ENCODE data around the gene RNF227.

The RNF227 gene

GRCh38 chr17:7944326-7944725, 28.2 kb upstream of the RNF227 start:
- no peak overlapping the region for H3K4ac ChIP-seq (ENCODE audit: low read length)
- H3K27ac ChIP-seq (replicated peaks; ENCODE audit: low read length) = no peak overlapping the region
- no peak overlapping the region for H3K4me2 ChIP-seq (ENCODE audit: insufficient read depth, low read length, poor library complexity, severe bottlenecking)
- no peak overlapping the region for H3K4me3 ChIP-seq (ENCODE audit: low read length in 2 of 2)
- peaks cover 0 to 2% of the 10 kb centered on the region in 2 donors for H3K9me3 ChIP-seq (replicated peaks in 1 of 2; ENCODE audit: control insufficient read depth in 2 of 2, insufficient read depth in 1 of 2, low read depth in 1 of 2, low read length in 2 of 2)
- no peak overlapping the region for H2BK12ac ChIP-seq (ENCODE audit: low read length)
- H3K27me3 ChIP-seq (ENCODE audit: control insufficient read depth in 3 of 3, insufficient read depth in 3 of 3, low read depth in 1 of 3, low read length in 3 of 3) = peaks cover 0 to 2% (median 0%) of the 10 kb centered on the region in 3 experiments
- no peak overlapping the region for H2BK5ac ChIP-seq (ENCODE audit: low read length)
- no peak overlapping the region for H2BK15ac ChIP-seq (ENCODE audit: low read length)
- no peak overlapping the region for H3K23ac ChIP-seq (ENCODE audit: low read depth, low read length, poor library complexity)
- no peak for DNase-seq (ENCODE audit: low spot score)
- no peak overlapping the region for H2BK120ac ChIP-seq (ENCODE audit: low read depth, low read length)
- no peak overlapping the region for H3K9ac ChIP-seq (ENCODE audit: low read depth, low read length, poor library complexity)
- H2AK5ac ChIP-seq (ENCODE audit: low read depth, low read length) = no peak overlapping the region
- no CpG with 5 or more reads among the region's 9 CpGs for WGBS, 2 donors (ENCODE audit: extremely low coverage in 2 of 2, insufficient read length in 2 of 2, insufficient replicate concordance in 1 of 2)
- H4K8ac ChIP-seq (ENCODE audit: low read depth, low read length) = no peak overlapping the region
- no peak overlapping the region for H3K18ac ChIP-seq (ENCODE audit: low read length)
- H4K91ac ChIP-seq (ENCODE audit: low read depth, low read length, poor library complexity) = no peak overlapping the region
- no peaks in the 10 kb centered on the region for H3K4me1 ChIP-seq (ENCODE audit: control insufficient read depth in 2 of 2, insufficient read depth in 1 of 2, low read depth in 1 of 2, low read length in 2 of 2)
- no peak overlapping the region for H3K14ac ChIP-seq (ENCODE audit: low read length)
- no peak overlapping the region for H2AFZ ChIP-seq (ENCODE audit: low read length)
- peaks cover under 1% of the 10 kb centered on the region for H3K79me1 ChIP-seq (ENCODE audit: low read depth, low read length)
- H3K36me3 ChIP-seq (replicated peaks in 1 of 2; ENCODE audit: control insufficient read depth in 2 of 2, insufficient read depth in 2 of 2, low read length in 2 of 2) = peaks cover 62 to 91% of the 10 kb centered on the region in 2 donors

GRCh38 chr17:7943291-7943690, 27.2 kb upstream of the RNF227 start:
- no peak overlapping the region for H2AFZ ChIP-seq (ENCODE audit: low read length)
- no CpG with 5 or more reads among the region's 13 CpGs for WGBS, 2 donors (ENCODE audit: extremely low coverage in 2 of 2, insufficient read length in 2 of 2, insufficient replicate concordance in 1 of 2)
- H3K23ac ChIP-seq (ENCODE audit: low read depth, low read length, poor library complexity) = no peak overlapping the region
- H2BK12ac ChIP-seq (ENCODE audit: low read length) = no peak overlapping the region
- H4K8ac ChIP-seq (ENCODE audit: low read depth, low read length) = no peak overlapping the region
- no peak overlapping the region for H2AK5ac ChIP-seq (ENCODE audit: low read depth, low read length)
- DNase-seq (ENCODE audit: low spot score) = no peak
- no peaks in the 10 kb centered on the region for H3K4me1 ChIP-seq (ENCODE audit: control insufficient read depth in 2 of 2, insufficient read depth in 1 of 2, low read depth in 1 of 2, low read length in 2 of 2)
- H3K27ac ChIP-seq (replicated peaks; ENCODE audit: low read length) = no peak overlapping the region
- H3K9me3 ChIP-seq (replicated peaks in 1 of 2; ENCODE audit: control insufficient read depth in 2 of 2, insufficient read depth in 1 of 2, low read depth in 1 of 2, low read length in 2 of 2) = no peaks in the 10 kb centered on the region
- no peak overlapping the region for H3K4ac ChIP-seq (ENCODE audit: low read length)
- no peak overlapping the region for H3K4me3 ChIP-seq (ENCODE audit: low read length in 2 of 2)
- H3K9ac ChIP-seq (ENCODE audit: low read depth, low read length, poor library complexity) = peak overlapping the region; percentile 38
- no peak overlapping the region for H4K91ac ChIP-seq (ENCODE audit: low read depth, low read length, poor library complexity)
- H3K4me2 ChIP-seq (ENCODE audit: insufficient read depth, low read length, poor library complexity, severe bottlenecking) = no peak overlapping the region
- H3K18ac ChIP-seq (ENCODE audit: low read length) = no peak overlapping the region
- H2BK5ac ChIP-seq (ENCODE audit: low read length) = no peak overlapping the region
- H3K27me3 ChIP-seq (ENCODE audit: control insufficient read depth in 3 of 3, insufficient read depth in 3 of 3, low read depth in 1 of 3, low read length in 3 of 3) = no peaks in the 10 kb centered on the region
- H3K79me1 ChIP-seq (ENCODE audit: low read depth, low read length) = peaks cover 2% of the 10 kb centered on the region
- H2BK120ac ChIP-seq (ENCODE audit: low read depth, low read length) = no peak overlapping the region
- no peak overlapping the region for H3K14ac ChIP-seq (ENCODE audit: low read length)
- peaks cover 57 to 91% of the 10 kb centered on the region in 2 donors for H3K36me3 ChIP-seq (replicated peaks in 1 of 2; ENCODE audit: control insufficient read depth in 2 of 2, insufficient read depth in 2 of 2, low read length in 2 of 2)
- no peak overlapping the region for H2BK15ac ChIP-seq (ENCODE audit: low read length)

GRCh38 chr17:7940743-7941142, 24.7 kb upstream of the RNF227 start:
- no CpG with 5 or more reads among the region's 6 CpGs for WGBS, 2 donors (ENCODE audit: extremely low coverage in 2 of 2, insufficient read length in 2 of 2, insufficient replicate concordance in 1 of 2)
- DNase-seq (ENCODE audit: low spot score) = no peak

GRCh38 chr17:7940034-7940433, 23.9 kb upstream of the RNF227 start:
- no peak overlapping the region for H3K4me2 ChIP-seq (ENCODE audit: insufficient read depth, low read length, poor library complexity, severe bottlenecking)
- no peak overlapping the region for H2BK15ac ChIP-seq (ENCODE audit: low read length)
- H2BK120ac ChIP-seq (ENCODE audit: low read depth, low read length) = no peak overlapping the region
- no peak overlapping the region for H2AFZ ChIP-seq (ENCODE audit: low read length)
- no peak overlapping the region for H3K4ac ChIP-seq (ENCODE audit: low read length)
- no peak overlapping the region for H3K9ac ChIP-seq (ENCODE audit: low read depth, low read length, poor library complexity)
- no peak overlapping the region for H2BK5ac ChIP-seq (ENCODE audit: low read length)
- no peaks in the 10 kb centered on the region for H3K9me3 ChIP-seq (replicated peaks in 1 of 2; ENCODE audit: control insufficient read depth in 2 of 2, insufficient read depth in 1 of 2, low read depth in 1 of 2, low read length in 2 of 2)
- H3K4me3 ChIP-seq (ENCODE audit: low read length in 2 of 2) = no peak overlapping the region
- no peak overlapping the region for H4K8ac ChIP-seq (ENCODE audit: low read depth, low read length)
- no CpG with 5 or more reads among the region's 4 CpGs for WGBS, 2 donors (ENCODE audit: extremely low coverage in 2 of 2, insufficient read length in 2 of 2, insufficient replicate concordance in 1 of 2)
- no peak overlapping the region for H2AK5ac ChIP-seq (ENCODE audit: low read depth, low read length)
- peaks cover 44 to 88% of the 10 kb centered on the region in 2 donors for H3K36me3 ChIP-seq (replicated peaks in 1 of 2; ENCODE audit: control insufficient read depth in 2 of 2, insufficient read depth in 2 of 2, low read length in 2 of 2)
- no peak overlapping the region for H3K23ac ChIP-seq (ENCODE audit: low read depth, low read length, poor library complexity)
- H3K14ac ChIP-seq (ENCODE audit: low read length) = no peak overlapping the region
- H3K18ac ChIP-seq (ENCODE audit: low read length) = no peak overlapping the region
- H4K91ac ChIP-seq (ENCODE audit: low read depth, low read length, poor library complexity) = no peak overlapping the region
- no peaks in the 10 kb centered on the region for H3K27me3 ChIP-seq (ENCODE audit: control insufficient read depth in 3 of 3, insufficient read depth in 3 of 3, low read depth in 1 of 3, low read length in 3 of 3)
- DNase-seq (ENCODE audit: low spot score) = no peak
- H3K27ac ChIP-seq (replicated peaks; ENCODE audit: low read length) = no peak overlapping the region
- H2BK12ac ChIP-seq (ENCODE audit: low read length) = no peak overlapping the region
- H3K4me1 ChIP-seq (ENCODE audit: control insufficient read depth in 2 of 2, insufficient read depth in 1 of 2, low read depth in 1 of 2, low read length in 2 of 2) = no peaks in the 10 kb centered on the region
- peaks cover 2% of the 10 kb centered on the region for H3K79me1 ChIP-seq (ENCODE audit: low read depth, low read length)

More at GRCh38 chr17:7940743-7941142, 24.7 kb upstream of the RNF227 start:
- no peak overlapping the region for H3K14ac ChIP-seq (ENCODE audit: low read length)
- no peak overlapping the region for H3K4me3 ChIP-seq (ENCODE audit: low read length in 2 of 2)
- no peak overlapping the region for H4K8ac ChIP-seq (ENCODE audit: low read depth, low read length)
- H3K4ac ChIP-seq (ENCODE audit: low read length) = no peak overlapping the region
- H2AK5ac ChIP-seq (ENCODE audit: low read depth, low read length) = no peak overlapping the region
- H3K27ac ChIP-seq (replicated peaks; ENCODE audit: low read length) = no peak overlapping the region
- H3K4me1 ChIP-seq (ENCODE audit: control insufficient read depth in 2 of 2, insufficient read depth in 1 of 2, low read depth in 1 of 2, low read length in 2 of 2) = no peaks in the 10 kb centered on the region
- no peak overlapping the region for H3K9ac ChIP-seq (ENCODE audit: low read depth, low read length, poor library complexity)
- no peak overlapping the region for H2BK12ac ChIP-seq (ENCODE audit: low read length)
- H2BK5ac ChIP-seq (ENCODE audit: low read length) = no peak overlapping the region
- peaks cover 48 to 91% of the 10 kb centered on the region in 2 donors for H3K36me3 ChIP-seq (replicated peaks in 1 of 2; ENCODE audit: control insufficient read depth in 2 of 2, insufficient read depth in 2 of 2, low read length in 2 of 2)
- H3K23ac ChIP-seq (ENCODE audit: low read depth, low read length, poor library complexity) = no peak overlapping the region
- no peaks in the 10 kb centered on the region for H3K9me3 ChIP-seq (replicated peaks in 1 of 2; ENCODE audit: control insufficient read depth in 2 of 2, insufficient read depth in 1 of 2, low read depth in 1 of 2, low read length in 2 of 2)
- H3K79me1 ChIP-seq (ENCODE audit: low read depth, low read length) = peaks cover 2% of the 10 kb centered on the region
- H2AFZ ChIP-seq (ENCODE audit: low read length) = no peak overlapping the region
- H3K18ac ChIP-seq (ENCODE audit: low read length) = no peak overlapping the region
- no peak overlapping the region for H4K91ac ChIP-seq (ENCODE audit: low read depth, low read length, poor library complexity)
- H2BK15ac ChIP-seq (ENCODE audit: low read length) = no peak overlapping the region
- H3K27me3 ChIP-seq (ENCODE audit: control insufficient read depth in 3 of 3, insufficient read depth in 3 of 3, low read depth in 1 of 3, low read length in 3 of 3) = no peaks in the 10 kb centered on the region
- no peak overlapping the region for H2BK120ac ChIP-seq (ENCODE audit: low read depth, low read length)
- no peak overlapping the region for H3K4me2 ChIP-seq (ENCODE audit: insufficient read depth, low read length, poor library complexity, severe bottlenecking)
